A673 (cell line): ENCODE data around the gene SMAD9. TPM values are rescaled to one million over a fixed set of nuclear protein-coding genes. Genes with fewer than 3 reads are reported as not detected.

Experiments
- BruUV-seq: library from RNA; stranded (reverse); fragments of 400-500 nt; replicated peaks from 2 replicates; lab custom pipeline; 2021; lab: Mats Ljungman, UMichigan
- CTCF ChIA-PET: fragments of 300-600 bp; sonication (Branson Sonifier 250); formaldehyde crosslinking; loops from one replicate; lab custom pipeline; 2022; ENCODE audit warnings: antibody characterized with exemption; lab: Charles Lee
- POLR2A ChIA-PET: fragments of 300-600 bp; sonication (Branson Sonifier 250); formaldehyde crosslinking; loops from one replicate; lab custom pipeline; 2022; ENCODE audit warnings: antibody characterized with exemption; ENCODE audit not compliant: low non-redundant PET; lab: Charles Lee
- DNase-seq: peaks from one replicate; pipeline ENCODE4 v3.0.0-alpha.2; 2015; ENCODE audit warnings: low spot score
- H3K27ac ChIP-seq: fragments of 200-600 bp; sonication (generic); 2 replicates; pipeline ENCODE4 v1.5.1; 2016; ENCODE audit warnings: mixed run types, low read depth, mild to moderate bottlenecking, mixed read lengths, antibody characterized with exemption, low read length; ENCODE audit not compliant: poor library complexity, severe bottlenecking
- H3K27me3 ChIP-seq: fragments of 200-600 bp; sonication (generic); replicated peaks from 2 replicates; pipeline ENCODE4 v1.6.1; 2017; ENCODE audit warnings: mixed run types, low read depth, mild to moderate bottlenecking, mixed read lengths, antibody characterized with exemption, low read length; ENCODE audit not compliant: insufficient read depth, poor library complexity
- H3K36me3 ChIP-seq: fragments of 200-600 bp; sonication (generic); 2 replicates; pipeline ENCODE4 v1.6.1; 2016; ENCODE audit warnings: mixed run types, mild to moderate bottlenecking, mixed read lengths, antibody characterized with exemption, low read length; ENCODE audit not compliant: insufficient read depth, poor library complexity, severe bottlenecking
- H3K4me1 ChIP-seq: fragments of 200-600 bp; sonication (generic); 2 replicates; pipeline ENCODE4 v1.6.1; 2017; ENCODE audit warnings: mixed run types, mild to moderate bottlenecking, mixed read lengths, antibody characterized with exemption, low read length; ENCODE audit not compliant: insufficient read depth, poor library complexity, severe bottlenecking
- H3K4me3 ChIP-seq: fragments of 200-600 bp; sonication (generic); 2 replicates; pipeline ENCODE4 v1.5.1; 2016; ENCODE audit warnings: low read depth, mixed run types, mild to moderate bottlenecking, mixed read lengths, low read length; ENCODE audit not compliant: poor library complexity, severe bottlenecking
- H3K9me3 ChIP-seq: fragments of 200-600 bp; sonication (generic); 2 replicates; pipeline ENCODE4 v1.6.1; 2016; ENCODE audit warnings: mixed run types, low read depth, mild to moderate bottlenecking, mixed read lengths, antibody characterized with exemption, low read length; ENCODE audit not compliant: poor library complexity, severe bottlenecking
- CTCF ChIP-seq: fragments of 300-800, 200-600 bp; sonication (generic); conservative IDR thresholded peaks from 2 replicates; pipeline ENCODE4 v1.5.1; 2017; ENCODE audit warnings: low read depth, mild to moderate bottlenecking, antibody characterized with exemption, low read length, moderate library complexity, mixed read lengths
- EZH2 ChIP-seq: fragments of 200-600 bp; sonication (generic); IDR thresholded peaks from 2 replicates; pipeline ENCODE4 v1.6.1; 2017; ENCODE audit warnings: borderline replicate concordance, low read depth, mild to moderate bottlenecking, mixed read lengths, antibody characterized with exemption, low read length; ENCODE audit not compliant: poor library complexity, severe bottlenecking
- intact Hi-C: fragments of 100-400 bp; cut with micrococcal nuclease; formaldehyde crosslinking; loops from one replicate; pipeline ENCODE4 v1.10.0; 2022; ENCODE audit not compliant: unreplicated experiment
- total RNA-seq: library from RNA; stranded (reverse); gene quantifications from 2 replicates; pipeline ENCODE4 v1.2.3, GENCODE V29; 2021

The SMAD9 gene
- total RNA-seq, 1 experiment from 2014 or later: 23.3 TPM

GRCh38 chr13:36919171-36919832 lies 736 bp downstream of the SMAD9 start:
- Histone ChIP-seq H3K9me3 (no peaks in the 10 kb centered on the region), H3K27me3 (no peaks in the 10 kb centered on the region), H3K36me3 (no peaks in the 10 kb centered on the region), H3K27ac (peak overlapping the region; percentile 74), H3K4me3 (peak overlapping the region; percentile 79), H3K4me1 (peaks cover 54% of the 10 kb centered on the region)
- POLR2A ChIA-PET: no interaction called here
- no TSS peak for BruUV-seq
- DNase-seq: peak; percentile 73
- TF ChIP-seq EZH2 (no peak), CTCF (no peak)
- CTCF ChIA-PET: no interaction called here
- intact Hi-C loops: loop anchor here (5.0 kb wide), 1 partner anchor 62 kb away; no protein-coding TSS in a partner anchor

- Histone ChIP-seq H3K4me3 (peak overlapping the region; percentile 79), H3K36me3 (no peaks in the 10 kb centered on the region), H3K9me3 (no peaks in the 10 kb centered on the region), H3K27ac (peak overlapping the region; percentile 74), H3K4me1 (peaks cover 61% of the 10 kb centered on the region), H3K27me3 (no peaks in the 10 kb centered on the region)
- BruUV-seq: no TSS peak
- no peak for TF ChIP-seq CTCF
- intact Hi-C loops: loop anchor here (5.0 kb wide), 1 partner anchor 61 kb away; no protein-coding TSS in a partner anchor
- peak; percentile 71 for DNase-seq
- ChIA-PET POLR2A (no interaction called here), CTCF (no interaction called here)
Measured at GRCh38 chr13:36918246-36919131, 1.5 kb downstream of the SMAD9 start.

GRCh38 chr13:36917311-36917710 lies 2.7 kb downstream of the SMAD9 start:
- Histone ChIP-seq H3K27me3 (no peaks in the 10 kb centered on the region), H3K36me3 (no peaks in the 10 kb centered on the region), H3K4me3 (peak overlapping the region; percentile 79), H3K9me3 (no peaks in the 10 kb centered on the region), H3K27ac (peak overlapping the region; percentile 74), H3K4me1 (peaks cover 72% of the 10 kb centered on the region)
- BruUV-seq: no TSS peak
- intact Hi-C loops: loop anchor here (5.0 kb wide), 1 partner anchor 60 kb away; no protein-coding TSS in a partner anchor
- CTCF ChIA-PET: no interaction called here
- TF ChIP-seq EZH2 (no peak), CTCF (no peak)
- POLR2A ChIA-PET: no interaction called here
- DNase-seq: no peak
